HG03457 (cell line): Measurements from ENCODE around the gene USP7.
"Not testable (repeated sequence)": the region's sequence is repeated elsewhere in the genome, so short reads cannot be mapped to it uniquely, and the experiment has no call there.

Source experiments
- ATAC-seq: cut with Tn5 transposase; IDR thresholded peaks from one replicate; pipeline ENCODE4 v1.9.1; 2021; ENCODE audit warnings: moderate number of reproducible peaks; ENCODE audit not compliant: unreplicated experiment

Gene USP7

DNA sequence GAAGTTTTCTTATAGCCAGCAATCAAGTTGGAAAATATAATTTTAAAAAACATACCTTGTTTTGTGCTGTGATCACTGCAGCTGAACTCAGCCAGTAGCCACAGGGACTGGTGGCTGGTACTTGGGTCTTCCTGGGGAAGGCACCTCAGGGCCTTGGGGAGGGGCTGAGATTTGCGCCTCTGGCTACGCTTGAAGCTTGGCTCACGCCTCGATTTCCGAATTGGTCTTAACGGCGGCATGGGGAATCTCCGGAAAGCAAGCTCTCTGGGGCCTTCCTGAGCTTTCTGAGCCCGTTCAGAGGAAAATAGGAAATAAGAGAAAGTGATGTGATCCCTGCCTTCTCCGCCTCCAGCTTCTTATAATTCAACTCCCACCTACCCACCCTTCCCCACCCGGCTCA, 11.3 kb upstream of the USP7 start:
- no peak for ATAC-seq

- no peak for ATAC-seq
Observed at GRCh38 chr16:8972843-8973586, 9.3 kb upstream of the USP7 start.

DNA sequence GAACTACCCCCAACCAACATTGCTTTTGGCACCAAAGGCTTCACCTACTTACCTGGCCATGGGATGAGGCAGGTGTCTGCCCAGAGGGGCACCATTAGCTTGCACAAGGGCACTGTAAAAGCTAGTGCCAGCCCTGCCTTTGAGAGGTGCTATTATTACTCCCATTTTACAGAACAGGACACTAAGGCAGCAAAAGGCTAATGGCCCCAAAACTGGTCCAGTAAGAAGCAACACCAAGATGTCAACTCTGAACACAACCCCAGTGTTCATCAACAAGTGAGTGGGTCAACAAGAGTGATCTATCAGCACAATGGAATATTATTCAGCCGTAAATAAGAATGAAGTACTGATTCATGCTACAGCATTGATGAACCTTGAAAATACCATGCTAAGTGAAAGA, 7.7 kb upstream of the USP7 start:
- no peak for ATAC-seq

- not testable (repeated sequence) for ATAC-seq
Observed at GRCh38 chr16:8969202-8969897, 5.6 kb upstream of the USP7 start.

- ATAC-seq, result not testable (repeated sequence)
Observed at GRCh38 chr16:8968054-8968453, 4.3 kb upstream of the USP7 start.

GRCh38 chr16:8967132-8967821, 3.6 kb upstream of the USP7 start:
- ATAC-seq, result no peak

GRCh38 chr16:8966817-8967131, 3.1 kb upstream of the USP7 start:
- ATAC-seq, result no peak

DNA sequence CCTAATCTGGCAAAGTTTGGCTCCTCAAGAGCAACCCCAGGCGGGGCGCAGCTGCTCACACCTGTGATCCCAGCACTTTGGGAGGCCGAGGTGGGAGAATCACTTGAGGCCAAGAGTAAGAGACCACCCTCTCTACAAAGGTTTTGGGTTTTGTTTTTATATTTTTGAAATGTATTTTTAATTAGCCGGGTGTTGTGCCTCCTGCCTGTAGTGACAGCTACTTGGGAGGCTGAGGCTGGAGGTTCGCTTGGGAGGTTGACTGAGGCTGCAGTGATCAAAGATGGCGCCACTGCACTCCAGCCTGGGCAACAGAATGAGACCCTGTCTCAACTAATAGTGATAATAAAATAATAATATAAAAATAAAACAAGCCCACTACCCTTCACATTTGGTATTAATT, 756 bp upstream of the USP7 start:
- no peak for ATAC-seq

- ATAC-seq, result no peak
Observed at GRCh38 chr16:8963010-8963820, 491 bp downstream of the USP7 start.

DNA sequence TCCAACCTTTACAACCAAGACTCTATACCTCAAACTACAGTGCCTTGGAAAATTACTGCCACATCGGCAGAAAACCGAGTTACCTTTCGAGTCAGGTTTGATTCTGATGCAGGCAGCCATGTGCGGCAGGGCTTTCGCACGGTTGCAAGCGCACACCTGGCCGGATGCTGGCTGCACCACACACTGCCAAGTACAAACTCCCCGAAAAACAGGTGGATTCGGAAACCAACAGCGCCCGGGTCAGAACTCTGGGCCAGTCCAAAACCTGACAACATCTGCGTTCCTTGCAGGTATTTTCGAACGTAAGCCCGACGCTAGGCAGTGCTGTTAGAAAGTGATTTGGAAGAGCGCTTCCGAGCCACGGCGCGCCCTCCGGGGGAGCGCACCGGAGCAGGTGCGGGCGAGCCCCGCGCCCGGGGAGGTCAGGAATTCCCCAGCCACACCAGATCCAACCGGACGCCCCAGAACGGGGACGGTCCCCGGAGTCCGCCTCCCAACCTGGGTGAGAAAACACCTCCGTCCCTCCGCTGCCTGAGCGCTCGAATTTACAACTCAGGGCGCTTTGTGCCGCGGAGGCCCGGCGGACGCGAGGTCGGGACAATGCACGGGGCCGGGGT, 1.2 kb downstream of the USP7 start:
- ATAC-seq, result no peak

DNA sequence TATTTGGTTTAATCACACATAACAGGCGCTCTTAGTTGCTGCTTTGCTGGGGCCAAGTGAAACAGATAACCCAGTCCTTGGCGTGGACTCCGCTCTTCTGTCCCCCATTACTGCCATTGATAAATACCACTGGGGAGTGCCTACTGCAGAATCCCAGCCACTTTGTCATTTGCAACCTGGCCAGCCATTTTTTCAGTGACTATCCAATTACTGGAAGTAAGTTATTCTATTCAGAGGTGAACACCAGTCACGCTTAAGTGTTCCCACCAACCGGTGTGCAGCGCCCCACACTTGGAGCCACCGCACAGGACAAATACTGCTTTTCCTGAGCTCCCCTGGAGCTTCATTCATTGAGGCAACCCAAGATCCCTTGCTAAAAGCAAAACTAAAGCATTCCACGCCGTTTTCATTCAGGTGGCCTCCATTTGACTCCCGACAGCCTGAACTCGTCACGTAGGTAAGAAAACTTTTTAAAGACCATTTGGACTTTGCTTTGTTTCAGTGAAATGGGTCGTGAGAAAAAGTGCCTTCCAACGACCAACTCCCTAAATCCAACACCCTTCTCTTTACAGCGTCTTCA, 1.8 kb downstream of the USP7 start:
- ATAC-seq, result no peak

GRCh38 chr16:8960788-8961109, 3.0 kb downstream of the USP7 start:
- ATAC-seq, result no peak

- ATAC-seq, result no peak
Observed at GRCh38 chr16:8959921-8960787, 3.6 kb downstream of the USP7 start.

- ATAC-seq, result no peak
Observed at GRCh38 chr16:8958344-8959167, 5.2 kb downstream of the USP7 start.

GRCh38 chr16:8957509-8958157, 6.1 kb downstream of the USP7 start:
- no peak for ATAC-seq

GRCh38 chr16:8957063-8957397, 6.7 kb downstream of the USP7 start:
- no peak for ATAC-seq

- ATAC-seq, result no peak
Observed at GRCh38 chr16:8956265-8957062, 7.2 kb downstream of the USP7 start.

GRCh38 chr16:8955828-8956227, 7.9 kb downstream of the USP7 start:
- ATAC-seq, result no peak
